Astrocyte of the cerebellum (primary cell): ENCODE measurements around the gene PPP1R3C.
A peak's percentile ranks its signal among the peaks of the same experiment; 100 is the strongest.

Experiments used
- DNase-seq: peaks from one replicate; pipeline ENCODE4 v3.0.0-alpha.2; 2011; ENCODE audit warnings: low read depth
- H3K4me3 ChIP-seq: 2 replicates; pipeline ENCODE4 v1.5.1; 2011; ENCODE audit warnings: mild to moderate bottlenecking, low read depth, low read length, moderate library complexity
- in situ Hi-C: cut with HindIII; loops from 2 replicates; pipeline ENCODE4 v1.10.0; 2017; ENCODE audit warnings: low sequenced_read_pairs
- TF ChIP-seq, protein P1 (sequence below): IDR thresholded peaks from 2 replicates; pipeline ENCODE4 v1.5.1; 2012; ENCODE audit warnings: low read length, low read depth, moderate library complexity, mild to moderate bottlenecking; ENCODE audit errors: missing control alignments

PPP1R3C gene

DNA sequence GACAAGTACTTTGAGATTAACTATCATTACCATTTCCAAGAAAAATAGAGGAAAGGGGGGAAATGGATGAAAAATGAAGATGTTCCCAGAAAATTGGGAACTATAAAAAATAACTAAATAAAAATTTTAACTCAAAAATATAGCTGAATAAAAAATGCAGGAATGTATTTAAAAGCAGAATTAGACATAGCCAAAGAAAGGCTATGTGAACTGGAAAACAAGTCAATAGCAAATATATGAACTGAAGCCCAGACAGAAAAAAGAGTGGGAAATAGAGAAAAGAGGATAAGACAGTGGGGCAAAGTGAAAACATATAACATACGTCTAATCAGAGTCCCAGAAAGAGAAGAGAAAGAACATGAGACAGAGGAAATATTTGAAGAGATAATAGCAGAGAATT lies 10.3 kb downstream of the PPP1R3C start:
- TF ChIP-seq, protein P1, sequence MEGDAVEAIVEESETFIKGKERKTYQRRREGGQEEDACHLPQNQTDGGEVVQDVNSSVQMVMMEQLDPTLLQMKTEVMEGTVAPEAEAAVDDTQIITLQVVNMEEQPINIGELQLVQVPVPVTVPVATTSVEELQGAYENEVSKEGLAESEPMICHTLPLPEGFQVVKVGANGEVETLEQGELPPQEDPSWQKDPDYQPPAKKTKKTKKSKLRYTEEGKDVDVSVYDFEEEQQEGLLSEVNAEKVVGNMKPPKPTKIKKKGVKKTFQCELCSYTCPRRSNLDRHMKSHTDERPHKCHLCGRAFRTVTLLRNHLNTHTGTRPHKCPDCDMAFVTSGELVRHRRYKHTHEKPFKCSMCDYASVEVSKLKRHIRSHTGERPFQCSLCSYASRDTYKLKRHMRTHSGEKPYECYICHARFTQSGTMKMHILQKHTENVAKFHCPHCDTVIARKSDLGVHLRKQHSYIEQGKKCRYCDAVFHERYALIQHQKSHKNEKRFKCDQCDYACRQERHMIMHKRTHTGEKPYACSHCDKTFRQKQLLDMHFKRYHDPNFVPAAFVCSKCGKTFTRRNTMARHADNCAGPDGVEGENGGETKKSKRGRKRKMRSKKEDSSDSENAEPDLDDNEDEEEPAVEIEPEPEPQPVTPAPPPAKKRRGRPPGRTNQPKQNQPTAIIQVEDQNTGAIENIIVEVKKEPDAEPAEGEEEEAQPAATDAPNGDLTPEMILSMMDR = no peak
- H3K4me3 ChIP-seq = no peak overlapping the region
- no peak for DNase-seq
- in situ Hi-C loops = no loop called here

GRCh38 chr10:91621483-91622113 lies 11.3 kb downstream of the PPP1R3C start:
- in situ Hi-C loops = no loop called here
- no peak for DNase-seq
- no peak overlapping the region for H3K4me3 ChIP-seq
- TF ChIP-seq, protein P1 = no peak

DNA sequence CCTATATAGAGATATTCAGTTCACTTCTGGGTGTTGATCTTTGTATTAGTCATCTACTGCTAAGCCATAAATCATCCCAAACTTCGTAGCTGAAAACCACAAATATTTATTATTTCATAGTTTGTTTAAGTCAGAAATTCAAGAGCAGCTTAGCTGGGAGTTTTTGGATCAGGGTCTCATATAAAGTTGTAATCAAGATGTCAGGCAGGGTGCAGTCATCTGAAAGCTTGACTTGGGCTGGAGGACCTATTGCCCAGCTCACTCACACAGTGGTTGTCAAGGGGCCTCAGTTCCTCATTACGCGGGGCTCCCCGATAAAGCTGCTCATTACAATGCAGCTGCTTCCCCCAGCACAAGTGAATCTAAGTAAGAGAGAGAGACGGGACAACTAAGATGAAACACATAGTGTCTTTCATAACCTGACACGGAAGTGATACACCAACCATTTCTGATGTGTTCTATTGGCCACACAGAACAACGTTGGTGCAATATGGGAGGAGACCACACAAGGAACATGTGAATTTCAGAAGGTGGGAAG lies 15.7 kb downstream of the PPP1R3C start:
- H3K4me3 ChIP-seq = no peak overlapping the region
- TF ChIP-seq, protein P1 = no peak
- in situ Hi-C loops = no loop called here
- no peak for DNase-seq

GRCh38 chr10:91616137-91616536 lies 16.7 kb downstream of the PPP1R3C start:
- TF ChIP-seq, protein P1 = no peak
- peak; percentile 86 for DNase-seq
- H3K4me3 ChIP-seq = no peak overlapping the region
- in situ Hi-C loops = no loop called here

DNA sequence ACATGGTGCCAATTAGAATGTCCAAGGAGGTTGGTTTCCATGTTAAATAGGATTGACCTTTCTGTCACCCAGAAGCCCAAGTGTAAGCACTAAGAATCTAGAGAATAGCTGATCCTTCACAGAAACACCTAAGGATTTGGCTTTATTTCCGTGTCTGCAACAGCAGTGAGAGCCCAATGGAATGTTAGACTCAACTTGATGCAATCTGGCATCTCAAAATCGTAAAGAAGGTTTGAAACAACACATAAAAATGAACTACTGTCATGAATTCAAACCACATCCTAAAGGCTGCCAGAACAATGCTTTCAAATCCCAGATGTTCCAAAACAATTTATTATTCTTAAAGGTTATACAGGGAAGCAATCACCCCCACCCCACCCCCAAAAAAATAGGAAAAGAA lies 18.6 kb downstream of the PPP1R3C start:
- no peak overlapping the region for H3K4me3 ChIP-seq
- TF ChIP-seq, protein P1 = no peak
- in situ Hi-C loops = no loop called here
- DNase-seq = peak; percentile 81

DNA sequence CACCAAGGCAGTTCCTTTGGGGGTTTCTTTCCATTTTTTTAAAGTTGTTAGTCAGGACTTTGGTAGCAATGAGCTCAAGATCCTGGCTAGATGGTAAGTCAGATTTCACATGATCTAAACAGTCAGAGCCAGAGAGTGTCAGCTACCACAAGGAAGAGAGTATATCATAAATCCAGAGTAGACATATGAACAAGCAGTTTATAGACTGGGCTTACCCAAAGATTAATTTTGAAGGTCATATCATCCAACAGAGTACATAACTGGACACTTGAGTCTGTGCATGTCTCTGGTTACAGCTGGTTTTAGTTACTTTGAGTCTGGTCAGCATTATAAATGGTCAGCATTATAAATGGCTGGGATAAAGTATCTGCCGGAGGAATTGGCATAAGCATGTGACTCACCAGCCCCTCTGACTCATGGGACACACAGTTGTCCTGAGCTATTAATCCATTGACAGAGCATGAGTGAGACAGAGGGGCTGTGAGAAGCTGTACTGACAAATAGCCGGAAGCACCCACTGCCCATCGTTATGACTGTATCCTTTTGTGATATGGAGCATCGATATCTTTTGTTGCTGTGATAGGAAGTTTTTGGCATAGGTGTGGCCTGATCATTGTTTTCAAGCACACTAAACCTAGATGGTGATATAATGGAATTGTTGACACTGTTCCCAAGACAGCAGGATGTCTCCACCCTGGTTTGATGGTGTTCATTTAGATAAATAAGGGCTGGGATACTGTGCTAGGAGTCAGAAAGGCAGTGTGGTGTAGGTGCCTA lies 19.3 kb downstream of the PPP1R3C start:
- TF ChIP-seq, protein P1 = no peak
- H3K4me3 ChIP-seq = no peak overlapping the region
- peak; percentile 77 for DNase-seq
- in situ Hi-C loops = no loop called here
